Measurements from ENCODE around the gene SRRD. TPM values are rescaled to one million over a fixed set of nuclear protein-coding genes. Genes with fewer than 3 reads are reported as not detected.

The SRRD gene
- total RNA-seq, 6 donors from 2014 or later = 6.2 to 25.9 (median 11.3) TPM

DNA sequence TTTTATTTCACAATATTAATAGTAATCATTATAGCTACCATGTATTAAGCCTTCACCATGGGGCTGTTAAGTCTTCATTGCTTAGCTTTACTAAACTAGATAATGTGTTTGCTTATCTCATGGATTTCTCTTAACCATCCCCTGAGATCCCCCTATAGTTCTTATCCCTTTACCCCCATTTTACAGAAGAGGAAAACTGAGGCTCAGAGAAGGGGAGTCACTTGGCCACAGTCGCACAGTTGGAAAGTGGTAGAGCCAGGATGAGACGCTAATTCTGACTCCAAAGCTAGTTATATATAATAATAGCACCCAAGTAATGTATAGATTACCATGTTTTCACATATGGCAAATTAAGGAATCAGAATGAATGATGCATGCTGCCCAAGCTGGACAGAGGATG is 38.3 kb downstream of the SRRD start:
- no peak for TF ChIP-seq POLR2AphosphoS5 (IDR thresholded peaks at IDR 0.05)
- no peak for TF ChIP-seq POLR2A (IDR thresholded peaks at IDR 0.05)
- TF ChIP-seq, protein P1, sequence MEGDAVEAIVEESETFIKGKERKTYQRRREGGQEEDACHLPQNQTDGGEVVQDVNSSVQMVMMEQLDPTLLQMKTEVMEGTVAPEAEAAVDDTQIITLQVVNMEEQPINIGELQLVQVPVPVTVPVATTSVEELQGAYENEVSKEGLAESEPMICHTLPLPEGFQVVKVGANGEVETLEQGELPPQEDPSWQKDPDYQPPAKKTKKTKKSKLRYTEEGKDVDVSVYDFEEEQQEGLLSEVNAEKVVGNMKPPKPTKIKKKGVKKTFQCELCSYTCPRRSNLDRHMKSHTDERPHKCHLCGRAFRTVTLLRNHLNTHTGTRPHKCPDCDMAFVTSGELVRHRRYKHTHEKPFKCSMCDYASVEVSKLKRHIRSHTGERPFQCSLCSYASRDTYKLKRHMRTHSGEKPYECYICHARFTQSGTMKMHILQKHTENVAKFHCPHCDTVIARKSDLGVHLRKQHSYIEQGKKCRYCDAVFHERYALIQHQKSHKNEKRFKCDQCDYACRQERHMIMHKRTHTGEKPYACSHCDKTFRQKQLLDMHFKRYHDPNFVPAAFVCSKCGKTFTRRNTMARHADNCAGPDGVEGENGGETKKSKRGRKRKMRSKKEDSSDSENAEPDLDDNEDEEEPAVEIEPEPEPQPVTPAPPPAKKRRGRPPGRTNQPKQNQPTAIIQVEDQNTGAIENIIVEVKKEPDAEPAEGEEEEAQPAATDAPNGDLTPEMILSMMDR (IDR thresholded peaks at IDR 0.05) = no peak
- TF ChIP-seq EP300 (IDR thresholded peaks at IDR 0.05) = no peak
- H3K9me3 ChIP-seq = no peaks in the 10 kb centered on the region
- no peak overlapping the region for H3K4me3 ChIP-seq
- peaks cover 3 to 41% (median 14%) of the 10 kb centered on the region in 4 donors for H3K36me3 ChIP-seq
- H3K4me1 ChIP-seq = no peaks in the 10 kb centered on the region
- WGBS, 2 donors = 94 to 98% methylated on average over 2 of the region's 2 CpGs
- H3K27ac ChIP-seq = no peak overlapping the region
- H3K27me3 ChIP-seq = no peaks in the 10 kb centered on the region
- ATAC-seq (ENCODE audit: low FRiP score in 2 of 2) = no peak
- no peak for DNase-seq

DNA sequence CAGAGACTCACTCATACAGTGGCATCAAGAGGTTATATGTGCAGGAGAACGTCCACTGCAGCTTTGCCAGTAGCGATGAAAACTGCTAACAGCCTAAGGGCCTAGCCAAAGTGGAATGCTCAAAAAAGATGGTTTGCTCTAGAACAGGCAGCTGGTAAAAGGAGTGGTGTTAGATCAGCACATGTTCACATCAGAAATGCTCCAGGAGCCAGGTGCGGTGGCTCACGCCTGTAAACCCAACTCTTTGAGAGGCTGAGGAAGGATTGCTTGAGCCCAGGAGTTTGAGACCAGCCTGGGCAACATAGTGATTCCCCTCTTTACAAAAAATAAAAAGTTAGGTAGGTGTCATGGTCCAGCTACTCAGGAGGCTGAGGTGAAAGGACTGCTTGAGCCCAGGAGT is 38.9 kb downstream of the SRRD start:
- DNase-seq (no peak), ATAC-seq (ENCODE audit: low FRiP score in 2 of 2) (no peak)
- Histone ChIP-seq H3K9me3 (no peaks in the 10 kb centered on the region), H3K27me3 (no peaks in the 10 kb centered on the region), H3K36me3 (peaks cover 3 to 47% (median 19%) of the 10 kb centered on the region in 4 donors), H3K4me3 (no peak overlapping the region), H3K27ac (no peak overlapping the region), H3K4me1 (no peaks in the 10 kb centered on the region)
- 92 to 93% methylated on average over 4 of the region's 4 CpGs for WGBS, 2 donors
- TF ChIP-seq POLR2A (IDR thresholded peaks at IDR 0.05) (no peak), EP300 (IDR thresholded peaks at IDR 0.05) (no peak), POLR2AphosphoS5 (IDR thresholded peaks at IDR 0.05) (no peak)
- TF ChIP-seq, protein P1 (IDR thresholded peaks at IDR 0.05) = no peak

DNA sequence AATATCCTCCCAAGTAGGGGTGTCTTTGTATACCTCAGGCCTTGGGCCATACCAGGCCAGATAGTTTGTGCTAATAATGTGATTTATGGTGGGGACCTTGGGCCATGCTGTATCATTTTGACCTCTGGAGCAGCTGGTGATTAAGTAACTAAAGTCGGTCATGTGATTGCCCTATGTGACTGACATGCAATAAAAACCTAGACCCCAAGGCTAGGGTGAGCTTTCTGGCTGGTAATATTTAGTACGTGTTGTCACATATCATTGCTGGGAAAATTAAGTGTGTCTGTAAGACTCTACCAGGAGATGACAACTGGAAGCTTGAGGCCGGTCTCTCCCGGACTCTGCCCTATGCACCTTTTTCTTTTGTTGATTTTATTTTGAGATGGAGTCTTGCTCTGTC is 41.2 kb downstream of the SRRD start:
- TF ChIP-seq, protein P1 (IDR thresholded peaks at IDR 0.05) = no peak
- no peak for TF ChIP-seq POLR2A (IDR thresholded peaks at IDR 0.05)
- TF ChIP-seq EP300 (IDR thresholded peaks at IDR 0.05) = no peak
- no peak for TF ChIP-seq POLR2AphosphoS5 (IDR thresholded peaks at IDR 0.05)
- no peaks in the 10 kb centered on the region for H3K27me3 ChIP-seq
- WGBS, 2 donors = 95 to 97% methylated on average over 3 to 4 of the region's 4 CpGs
- peaks cover 0 to 11% (median 4%) of the 10 kb centered on the region in 4 donors for H3K4me1 ChIP-seq
- no peak overlapping the region for H3K4me3 ChIP-seq
- H3K27ac ChIP-seq = no peak overlapping the region
- ATAC-seq (ENCODE audit: low FRiP score in 2 of 2) (no peak), DNase-seq (no peak)
- H3K36me3 ChIP-seq = peaks cover 3 to 62% (median 29%) of the 10 kb centered on the region in 4 donors
- H3K9me3 ChIP-seq = no peaks in the 10 kb centered on the region

DNA sequence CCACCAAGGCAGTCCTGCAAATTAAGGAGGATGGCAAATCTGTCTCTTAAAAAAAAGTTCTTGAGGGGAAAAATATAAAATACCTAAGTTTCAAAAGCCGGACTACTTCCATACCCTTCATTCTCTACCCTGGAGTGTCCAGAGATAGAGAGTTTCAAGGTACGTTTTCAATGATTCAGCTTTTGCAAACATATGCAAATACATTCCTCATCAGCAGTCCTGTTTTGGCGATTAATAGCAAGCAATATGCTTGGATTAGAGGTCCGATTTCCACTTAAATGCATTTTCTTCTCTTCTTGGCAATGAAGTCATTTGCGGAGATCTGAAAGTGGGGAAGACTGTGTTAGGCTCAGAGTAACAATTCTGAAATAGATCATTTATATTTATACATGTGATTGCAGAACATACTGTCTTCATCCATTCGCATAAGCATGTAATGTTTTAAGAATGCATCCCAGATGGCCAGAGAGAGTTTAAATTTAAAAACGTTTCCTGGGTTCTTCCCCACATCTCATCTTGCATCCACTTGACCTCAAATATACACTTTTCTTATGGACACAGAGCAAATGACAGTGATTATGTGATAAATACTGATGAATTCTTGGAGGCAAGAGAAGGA is 42.4 kb downstream of the SRRD start:
- no peak overlapping the region for H3K27ac ChIP-seq
- H3K4me3 ChIP-seq = no peak overlapping the region
- DNase-seq (no peak), ATAC-seq (ENCODE audit: low FRiP score in 2 of 2) (no peak)
- 89 to 90% methylated on average over 7 of the region's 7 CpGs for WGBS, 2 donors
- TF ChIP-seq POLR2A (IDR thresholded peaks at IDR 0.05) (no peak), POLR2AphosphoS5 (IDR thresholded peaks at IDR 0.05) (no peak), EP300 (IDR thresholded peaks at IDR 0.05) (no peak)
- H3K36me3 ChIP-seq = peaks cover 3 to 73% (median 37%) of the 10 kb centered on the region in 4 donors
- H3K27me3 ChIP-seq = no peaks in the 10 kb centered on the region
- H3K4me1 ChIP-seq = peaks cover 0 to 12% (median 6%) of the 10 kb centered on the region in 4 donors
- no peaks in the 10 kb centered on the region for H3K9me3 ChIP-seq

DNA sequence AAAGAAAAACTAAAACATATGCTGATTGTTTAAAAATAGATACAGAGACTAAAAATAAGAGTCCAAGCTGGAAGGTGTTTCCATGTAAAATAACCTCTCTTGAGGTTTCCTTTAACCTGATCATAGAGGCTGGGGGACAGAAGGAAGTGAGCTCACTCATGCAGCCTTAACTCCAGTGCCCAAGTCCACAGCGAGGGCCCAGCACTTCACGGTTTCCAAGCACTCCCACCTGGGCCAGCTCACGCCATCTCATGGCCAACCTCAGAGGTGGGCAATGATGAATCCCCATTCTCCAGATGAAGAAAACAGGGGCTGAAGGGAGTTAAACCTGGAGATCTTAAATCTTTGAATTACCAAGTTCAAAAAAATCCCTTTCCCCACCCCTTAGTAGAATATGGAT is 43.5 kb downstream of the SRRD start:
- 74 to 80% methylated on average over 3 of the region's 3 CpGs for WGBS, 2 donors
- TF ChIP-seq POLR2AphosphoS5 (IDR thresholded peaks at IDR 0.05) = no peak
- no peak for TF ChIP-seq POLR2A (IDR thresholded peaks at IDR 0.05)
- TF ChIP-seq, protein P1 (IDR thresholded peaks at IDR 0.05) = no peak
- no peak for TF ChIP-seq EP300 (IDR thresholded peaks at IDR 0.05)
- Histone ChIP-seq H3K27ac (no peak overlapping the region), H3K27me3 (no peaks in the 10 kb centered on the region), H3K4me3 (no peak overlapping the region), H3K36me3 (peaks cover 3 to 82% (median 48%) of the 10 kb centered on the region in 4 donors), H3K4me1 (peaks cover 0 to 12% (median 6%) of the 10 kb centered on the region in 4 donors), H3K9me3 (no peaks in the 10 kb centered on the region)
- DNase-seq = no peak
- ATAC-seq (ENCODE audit: low FRiP score in 2 of 2) = no peak

Measured in upper lobe of left lung (tissue), 6 donors.